ENCODE data around the gene LRRC56.

Gene LRRC56

GRCh38 chr11:536841-537621, at the start of gene LRRC56:
Gene LRRC56 (plus strand): TSS chr11:537527. CDS start chr11:540685, 3,158 bp downstream.
- peak; percentile 90 for DNase-seq

GRCh38 chr11:487571-488021, 49.7 kb upstream of the LRRC56 start:
- no peak for DNase-seq

DNA sequence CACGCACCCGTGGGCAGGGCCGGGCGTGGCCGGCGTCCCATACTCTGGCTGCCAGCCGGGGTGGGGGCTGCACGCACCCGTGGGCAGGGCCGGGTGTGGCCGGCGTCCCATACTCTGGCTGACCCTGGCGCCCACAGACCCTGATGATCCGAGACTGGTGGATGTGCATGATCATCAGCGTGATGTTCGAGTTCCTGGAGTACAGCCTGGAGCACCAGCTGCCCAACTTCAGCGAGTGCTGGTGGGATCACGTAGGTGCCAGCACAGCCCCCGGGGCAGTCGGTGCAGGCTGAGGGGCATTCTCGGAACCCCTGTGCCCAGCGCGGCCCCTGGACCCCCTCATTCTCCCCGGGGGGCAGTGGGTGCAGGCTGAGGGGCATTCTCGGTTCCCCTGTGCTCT, 49.3 kb upstream of the LRRC56 start:
- no peak for DNase-seq

- DNase-seq = no peak
Observed at GRCh38 chr11:488579-488978, 48.7 kb upstream of the LRRC56 start.

GRCh38 chr11:488992-489391, 48.3 kb upstream of the LRRC56 start:
- DNase-seq = peak; percentile 43

DNA sequence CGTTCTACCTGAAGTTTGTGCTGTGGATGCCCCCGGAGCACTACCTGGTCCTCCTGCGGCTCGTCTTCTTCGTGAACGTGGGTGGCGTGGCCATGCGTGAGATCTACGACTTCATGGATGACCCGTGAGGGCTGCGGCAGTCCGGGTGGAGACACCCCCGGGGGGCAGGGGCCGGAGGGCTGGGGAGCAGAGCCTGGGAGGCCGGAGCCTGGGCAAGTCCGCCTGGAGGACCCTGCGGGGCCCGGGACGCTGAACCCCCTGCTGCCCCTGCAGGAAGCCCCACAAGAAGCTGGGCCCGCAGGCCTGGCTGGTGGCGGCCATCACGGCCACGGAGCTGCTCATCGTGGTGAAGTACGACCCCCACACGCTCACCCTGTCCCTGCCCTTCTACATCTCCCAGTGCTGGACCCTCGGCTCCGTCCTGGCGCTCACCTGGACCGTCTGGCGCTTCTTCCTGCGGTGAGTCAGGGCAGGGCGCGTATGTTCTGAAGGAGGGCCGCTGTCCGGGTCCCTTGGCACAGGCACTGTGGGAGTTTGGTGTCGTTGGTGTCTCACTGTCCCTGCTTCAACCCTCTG, 47.6 kb upstream of the LRRC56 start:
- DNase-seq = no peak

DNA sequence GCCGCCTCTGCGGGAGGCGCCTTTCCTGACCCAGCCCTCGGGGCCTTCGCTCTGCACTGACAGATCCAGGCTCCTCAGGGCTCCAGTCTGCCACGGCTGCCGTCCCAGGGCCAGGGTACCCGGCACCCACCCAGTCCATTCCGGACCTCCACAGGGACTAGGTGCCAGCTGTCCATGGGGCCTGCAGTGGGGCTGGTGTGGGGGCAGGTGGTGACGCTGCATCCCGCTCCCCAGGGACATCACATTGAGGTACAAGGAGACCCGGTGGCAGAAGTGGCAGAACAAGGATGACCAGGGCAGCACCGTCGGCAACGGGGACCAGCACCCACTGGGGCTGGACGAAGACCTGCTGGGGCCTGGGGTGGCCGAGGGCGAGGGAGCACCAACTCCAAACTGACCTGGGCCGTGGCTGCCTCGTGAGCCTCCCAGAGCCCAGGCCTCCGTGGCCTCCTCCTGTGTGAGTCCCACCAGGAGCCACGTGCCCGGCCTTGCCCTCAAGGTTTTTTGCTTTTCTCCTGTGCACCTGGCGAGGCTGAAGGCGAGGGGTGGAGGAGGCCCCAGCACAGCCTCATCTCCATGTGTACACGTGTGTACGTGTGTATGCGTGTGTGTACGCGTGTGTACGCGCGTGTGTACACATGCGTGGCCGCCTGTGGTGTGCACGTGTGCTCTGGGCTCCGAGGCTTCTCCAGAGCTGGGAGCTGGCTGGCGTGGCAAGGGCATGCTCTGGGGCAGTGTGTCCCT, 47.0 kb upstream of the LRRC56 start:
- peak; percentile 46 for DNase-seq

- DNase-seq = no peak
Observed at GRCh38 chr11:490930-491260, 46.4 kb upstream of the LRRC56 start.

- DNase-seq = no peak
Observed at GRCh38 chr11:491358-491757, 46.0 kb upstream of the LRRC56 start.

DNA sequence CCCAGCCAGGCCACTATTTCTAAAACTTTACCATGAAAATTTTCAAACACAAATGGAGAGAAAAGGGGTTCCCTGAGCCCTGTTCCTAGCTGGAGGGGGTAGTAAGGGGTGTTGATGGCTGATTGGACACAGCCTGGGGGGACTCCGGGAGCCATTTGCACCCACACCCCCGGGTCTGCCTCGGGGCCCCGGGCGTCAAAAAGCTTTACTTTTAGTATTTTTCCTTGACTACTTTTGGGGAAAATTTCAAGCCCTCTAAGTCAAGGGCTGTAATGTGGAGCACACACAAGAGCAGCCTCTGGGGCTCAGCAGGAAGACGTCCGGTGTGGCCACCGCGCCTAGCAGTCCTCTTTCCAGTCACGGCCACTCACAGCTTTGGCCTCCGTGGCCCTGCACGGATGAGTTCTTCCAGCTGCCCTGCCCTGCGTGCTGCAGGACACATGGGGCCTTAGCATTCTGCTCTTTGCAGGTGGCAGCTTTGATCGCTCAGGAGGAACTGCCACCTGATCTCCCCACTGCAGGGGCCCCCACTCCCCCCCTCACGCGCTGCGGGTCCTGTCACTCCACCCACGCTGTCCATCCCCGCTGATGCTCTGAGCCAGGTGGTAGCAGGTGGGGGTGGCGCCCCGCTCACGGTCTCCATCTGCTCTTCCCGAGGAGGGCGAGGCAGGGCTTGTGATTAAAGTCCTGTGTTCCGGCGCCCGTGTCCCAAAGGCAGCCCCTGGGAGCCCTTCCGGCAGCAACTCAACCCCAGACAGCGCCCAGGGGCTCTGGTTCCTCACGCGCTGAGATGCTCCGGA, 44.7 kb upstream of the LRRC56 start:
- no peak for DNase-seq

GRCh38 chr11:494761-495536, 42.4 kb upstream of the LRRC56 start:
- DNase-seq = no peak

GRCh38 chr11:495537-495931, 41.8 kb upstream of the LRRC56 start:
- no peak for DNase-seq

DNA sequence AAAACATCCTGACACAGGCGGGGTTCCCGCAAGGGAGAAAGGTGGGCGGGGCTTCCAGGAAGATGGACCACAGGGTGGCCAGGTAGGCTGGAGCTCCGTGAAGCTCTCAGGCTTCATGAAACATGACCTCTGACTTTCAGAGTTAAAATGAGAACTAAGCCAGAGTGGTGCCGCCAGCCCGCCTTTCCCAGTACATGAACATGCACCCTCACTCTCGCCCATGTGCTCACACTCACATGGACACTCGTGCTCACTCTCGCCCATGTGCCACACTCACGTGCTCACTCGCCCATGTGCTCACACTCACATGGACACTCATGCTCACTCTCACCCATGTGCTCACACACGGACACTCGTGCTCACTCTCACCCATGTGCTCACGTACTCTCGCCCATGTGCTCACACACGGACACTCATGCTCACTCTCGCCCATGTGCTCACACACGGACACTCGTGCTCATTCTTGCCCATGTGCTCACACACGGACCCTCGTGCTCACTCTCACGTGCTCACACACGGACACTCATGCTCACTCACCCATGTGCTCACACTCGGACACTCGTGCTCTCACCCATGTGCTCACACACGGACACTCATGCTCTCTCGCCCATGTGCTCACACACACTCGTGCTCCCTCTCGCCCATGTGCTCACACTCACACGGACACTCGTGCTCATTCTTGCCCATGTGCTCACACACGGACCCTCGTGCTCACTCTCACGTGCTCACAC, 40.3 kb upstream of the LRRC56 start:
- DNase-seq = no peak

DNA sequence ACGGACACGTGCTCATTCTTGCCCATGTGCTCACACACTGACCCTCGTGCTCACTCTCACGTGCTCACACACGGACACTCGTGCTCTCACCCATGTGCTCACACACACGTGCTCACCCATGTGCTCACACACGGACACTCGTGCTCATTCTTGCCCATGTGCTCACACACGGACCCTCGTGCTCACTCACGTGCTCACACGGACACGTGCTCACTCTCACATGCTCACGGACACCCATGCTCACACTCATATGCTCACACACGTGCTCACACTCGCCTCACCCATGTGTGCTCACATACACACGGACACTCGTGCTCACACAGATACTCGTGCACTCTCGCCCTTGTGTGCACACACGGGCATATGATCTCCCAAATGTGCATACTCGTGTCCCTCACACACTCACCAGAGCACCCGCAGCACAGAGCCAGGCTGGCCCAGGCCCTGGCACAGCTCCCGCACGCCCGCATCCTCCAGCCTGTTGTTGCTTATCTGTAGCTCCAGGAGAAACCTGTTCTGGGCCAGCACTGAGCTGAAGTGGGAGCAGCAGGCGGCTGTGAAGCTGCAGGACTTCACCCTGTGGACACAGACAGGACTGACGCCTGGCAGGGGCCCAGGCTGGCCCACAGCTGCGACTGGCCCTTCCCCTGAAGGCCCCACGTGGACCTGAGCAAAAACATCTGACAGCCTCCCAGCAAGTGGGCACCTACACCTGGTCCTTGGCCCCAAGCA, 39.6 kb upstream of the LRRC56 start:
- DNase-seq = no peak

GRCh38 chr11:498297-499181, 38.8 kb upstream of the LRRC56 start:
- peak; percentile 47 for DNase-seq

- no peak for DNase-seq
Observed at GRCh38 chr11:499201-500076, 37.9 kb upstream of the LRRC56 start.

DNA sequence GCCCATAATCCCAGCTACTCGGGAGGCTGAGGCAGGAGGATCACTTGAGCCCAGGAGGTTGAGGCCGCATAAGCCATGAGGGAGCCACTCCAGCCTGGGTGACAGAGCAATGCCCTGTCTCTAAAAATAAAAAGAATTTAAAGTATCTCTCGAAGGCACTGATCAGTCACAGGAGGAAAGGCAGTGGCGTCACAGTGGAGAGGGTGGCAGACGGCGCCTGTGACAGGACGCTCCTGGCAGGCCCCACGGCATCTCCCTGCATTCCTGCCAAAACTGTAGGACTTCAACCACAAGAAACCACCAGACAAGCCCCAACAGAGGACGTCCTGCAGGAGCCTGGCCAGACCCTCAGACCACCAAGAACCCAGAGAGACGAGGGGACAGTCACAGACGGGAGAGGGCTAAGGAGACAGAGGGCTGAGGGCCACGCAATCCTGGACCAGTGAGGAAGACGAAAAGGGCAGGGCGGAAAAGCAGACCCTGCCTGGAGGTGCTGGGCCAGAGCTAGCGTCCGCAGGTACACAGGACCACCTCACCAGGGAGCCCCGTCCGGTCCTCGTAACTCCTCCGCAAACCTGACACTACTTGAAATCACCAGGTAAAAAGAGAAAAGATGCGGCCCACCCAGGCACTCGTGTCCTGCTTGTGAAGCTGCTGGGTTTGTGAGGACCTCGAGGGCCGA, 36.2 kb upstream of the LRRC56 start:
- DNase-seq = peak; percentile 36

- no peak for DNase-seq
Observed at GRCh38 chr11:501683-502287, 35.5 kb upstream of the LRRC56 start.

Measured in islet precursor cell (in vitro differentiated cells).